ENCODE results near the gene ADAMTSL2.
A peak's percentile ranks its signal among the peaks of the same experiment; 100 is the strongest.

The ADAMTSL2 gene

GRCh38 chr9:133518706-133519449 lies 15.6 kb upstream of the ADAMTSL2 start:
- no peak for DNase-seq

GRCh38 chr9:133519693-133520092 lies 14.8 kb upstream of the ADAMTSL2 start:
- no peak for DNase-seq

DNA sequence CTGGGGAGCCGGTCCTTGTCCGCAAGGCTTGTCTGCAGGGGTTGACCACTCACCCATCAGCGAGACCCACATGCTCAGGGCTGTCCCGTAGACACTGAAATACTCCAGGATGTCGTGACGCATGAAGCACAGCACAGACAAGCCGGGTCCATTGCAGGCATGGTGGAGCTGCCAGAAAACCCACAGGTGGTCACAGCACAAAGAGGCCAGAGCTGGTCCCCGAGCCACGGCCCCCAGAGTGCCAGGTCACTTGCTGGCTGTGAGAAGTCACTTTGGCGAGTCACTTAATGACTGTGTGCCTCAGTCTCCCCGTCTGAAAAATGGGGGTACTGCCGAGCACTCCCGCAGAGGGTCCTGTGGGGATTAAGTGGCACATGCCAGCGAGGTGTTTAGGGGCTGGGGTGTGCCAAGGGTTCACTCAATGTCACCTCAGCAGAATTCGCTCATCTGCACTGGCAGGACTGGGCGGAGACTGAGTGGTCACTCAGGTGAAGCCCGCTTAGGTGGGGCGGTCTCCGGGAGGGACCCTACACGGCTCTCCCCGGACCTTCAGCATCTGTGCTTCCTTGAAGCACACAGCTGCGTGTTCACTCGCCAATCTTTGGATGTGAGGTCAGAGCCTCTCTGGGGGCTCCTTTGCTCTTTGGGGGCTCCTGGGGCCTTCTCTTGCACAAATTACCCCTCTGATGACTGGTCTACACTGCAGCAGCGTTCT lies 14.2 kb upstream of the ADAMTSL2 start:
- no peak for DNase-seq

GRCh38 chr9:133521122-133522072 lies 13.1 kb upstream of the ADAMTSL2 start:
- DNase-seq, result no peak

DNA sequence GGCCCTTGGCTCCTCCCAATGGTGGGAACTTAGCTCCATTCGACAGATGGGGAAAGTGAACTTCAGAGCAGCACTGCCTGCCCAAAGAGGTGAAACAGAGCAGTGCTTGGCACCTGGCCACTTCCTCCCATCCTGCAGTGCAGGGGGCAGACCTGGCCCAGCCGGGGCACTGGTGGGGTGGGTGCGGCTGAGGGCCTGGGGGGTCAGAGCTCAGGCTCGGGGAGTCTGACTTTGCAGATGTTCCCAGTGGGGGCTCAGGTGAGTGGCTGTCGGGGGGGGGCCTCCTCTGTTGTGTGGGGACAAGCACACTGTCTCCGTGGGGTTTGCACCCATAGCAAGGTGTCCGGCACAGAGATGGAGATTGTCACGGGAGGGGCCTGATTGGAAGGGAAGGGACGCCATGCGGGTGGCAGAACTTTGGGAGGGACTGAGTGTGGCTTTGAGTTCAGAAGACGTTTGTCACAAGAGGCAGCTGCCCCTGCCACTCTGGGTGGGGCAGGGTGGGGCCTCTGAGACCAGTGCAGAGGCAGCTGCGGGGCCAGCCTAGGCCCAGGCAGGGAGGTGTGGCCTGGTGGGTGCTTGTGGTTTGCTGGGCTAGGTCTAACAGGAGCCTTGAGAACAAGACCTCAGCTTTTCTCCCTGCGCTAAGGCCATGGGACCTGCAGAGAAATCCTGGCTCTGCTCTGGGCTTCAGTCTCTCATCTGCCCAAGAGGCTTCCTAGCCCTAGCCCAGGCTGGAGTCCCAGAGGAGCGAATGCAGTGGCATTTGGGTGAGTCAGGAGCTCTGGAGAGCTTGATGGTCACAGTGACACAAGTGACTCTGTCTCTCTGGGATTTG lies 12.2 kb upstream of the ADAMTSL2 start:
- DNase-seq, result no peak

- no peak for DNase-seq
Observed at GRCh38 chr9:133523106-133523505, 11.4 kb upstream of the ADAMTSL2 start.

GRCh38 chr9:133524146-133524545 lies 10.4 kb upstream of the ADAMTSL2 start:
- DNase-seq, result no peak

DNA sequence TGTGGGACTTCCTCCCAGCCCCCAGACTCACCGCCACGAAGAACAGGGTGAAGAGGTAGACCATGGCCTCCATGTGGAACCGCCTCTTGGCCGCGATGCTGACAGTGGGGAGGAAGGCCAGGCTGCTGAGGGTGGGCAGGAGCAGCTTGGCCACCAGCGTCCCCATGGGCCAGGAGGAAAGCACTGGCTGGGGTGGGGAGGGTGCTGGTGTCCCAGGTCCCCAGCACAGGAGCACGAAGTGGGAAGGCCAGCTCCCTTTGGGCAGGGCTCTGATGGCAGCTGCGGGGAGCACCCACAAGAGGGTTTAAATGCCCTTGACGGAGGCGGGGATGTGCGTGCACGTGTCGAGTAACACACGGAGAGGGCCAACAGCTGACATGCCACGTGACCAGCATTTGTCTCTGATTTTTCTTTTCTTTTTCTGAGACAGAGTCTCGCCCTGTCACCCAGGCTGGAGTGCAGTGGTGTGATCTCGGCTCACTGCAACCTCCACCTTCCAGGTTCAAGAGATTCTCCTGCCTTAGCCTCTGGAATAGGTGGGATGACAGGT lies 9.8 kb upstream of the ADAMTSL2 start, which contains the start of gene MYMK:
Gene MYMK (minus strand): TSS at position 281 of the 550 bp plus-strand sequence. CDS start 115 bp downstream, at position 166.
- DNase-seq, result no peak

- DNase-seq, result no peak
Observed at GRCh38 chr9:133525677-133526076, 8.8 kb upstream of the ADAMTSL2 start.

- DNase-seq, result no peak
Observed at GRCh38 chr9:133526721-133527321, 7.7 kb upstream of the ADAMTSL2 start.

DNA sequence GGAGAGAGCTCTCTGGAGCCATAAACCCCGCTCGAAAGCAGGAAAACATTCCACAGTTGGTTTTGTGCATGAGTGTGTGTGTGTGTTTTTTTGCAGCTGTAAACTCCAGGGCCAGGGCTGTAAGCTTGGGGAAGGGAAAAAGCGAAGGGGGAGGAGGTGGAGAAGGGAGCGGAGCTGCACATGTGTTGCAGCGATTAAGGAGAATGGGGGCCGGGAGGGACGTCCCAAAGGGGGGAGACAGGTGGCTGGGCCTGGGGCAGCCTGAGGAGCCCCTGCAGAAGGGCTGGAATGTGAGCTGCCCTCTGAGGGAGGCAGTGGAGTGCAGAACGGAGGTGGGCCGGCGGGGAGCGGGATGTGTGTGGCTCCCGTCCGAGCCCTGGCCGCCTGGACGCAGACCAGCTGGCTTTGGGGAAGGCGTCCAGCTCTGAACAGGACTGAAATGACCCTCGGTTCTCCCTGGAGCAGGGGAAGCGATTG lies 7.0 kb upstream of the ADAMTSL2 start:
- DNase-seq, result no peak

DNA sequence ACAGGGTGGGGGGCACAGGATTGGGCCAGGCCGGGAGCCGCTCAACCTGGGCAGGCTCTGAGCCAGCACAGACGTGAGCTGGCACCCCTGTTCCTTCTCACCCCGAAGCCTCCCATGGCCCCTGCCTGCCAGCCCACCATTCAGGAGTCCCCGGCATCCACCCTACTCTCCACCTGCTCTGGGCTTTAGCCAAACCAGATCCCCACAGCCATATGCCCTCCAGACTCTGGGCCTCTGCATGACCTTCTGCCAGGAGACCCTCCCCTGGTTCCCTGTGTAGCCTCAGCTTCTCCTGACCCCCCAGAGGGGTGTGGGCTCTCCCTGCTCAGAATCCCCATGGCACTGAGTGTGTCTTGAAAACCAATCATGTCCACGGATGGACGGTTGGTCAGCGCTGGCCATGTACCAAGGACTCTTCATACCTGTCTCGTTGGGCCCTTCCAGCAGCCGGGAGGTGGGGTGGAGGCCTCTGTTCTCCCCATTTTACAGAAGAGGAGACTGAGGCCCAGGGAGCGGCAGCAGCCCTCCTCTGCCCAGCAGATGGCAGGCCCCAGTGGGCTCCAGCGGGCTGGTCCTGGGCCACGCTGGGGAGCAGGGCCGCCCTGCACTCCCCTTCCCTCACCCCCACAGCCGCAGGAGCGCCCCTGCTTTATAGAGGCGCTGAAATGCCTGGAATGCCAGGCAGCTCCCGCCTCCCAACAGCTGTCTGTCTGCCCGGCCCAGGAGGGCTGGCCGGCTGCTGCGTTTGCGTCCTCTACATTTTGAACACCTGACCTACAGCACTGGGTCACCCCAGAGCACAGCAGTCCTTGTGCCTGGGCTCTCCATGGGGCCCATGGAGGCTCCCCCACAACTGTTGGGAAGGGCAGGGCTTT lies 6.3 kb upstream of the ADAMTSL2 start:
- DNase-seq, result no peak

DNA sequence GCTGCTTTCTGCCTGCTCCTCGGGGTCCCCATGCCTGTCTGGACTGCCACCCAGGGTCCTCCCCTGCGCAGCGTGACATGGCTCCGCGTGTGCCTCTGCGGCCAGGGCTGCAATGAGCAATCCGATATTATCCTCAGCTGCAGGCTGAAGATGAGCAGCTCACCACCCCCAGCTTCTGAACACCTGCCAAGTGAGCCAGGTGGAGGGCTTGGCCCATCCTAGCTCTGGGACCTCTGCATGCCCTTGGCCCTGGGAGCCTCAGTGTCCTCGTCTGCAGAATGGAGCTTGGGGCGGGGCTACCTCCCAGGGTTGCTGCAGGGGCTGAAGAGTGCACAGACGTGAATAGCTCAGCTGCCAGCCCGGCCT lies 5.6 kb upstream of the ADAMTSL2 start:
- DNase-seq, result no peak

GRCh38 chr9:133529457-133529856 lies 5.0 kb upstream of the ADAMTSL2 start:
- DNase-seq, result no peak

- no peak for DNase-seq
Observed at GRCh38 chr9:133529874-133530273, 4.6 kb upstream of the ADAMTSL2 start.

GRCh38 chr9:133531293-133531692 lies 3.2 kb upstream of the ADAMTSL2 start:
- DNase-seq, result no peak

GRCh38 chr9:133532937-133533668 lies 1.4 kb upstream of the ADAMTSL2 start:
- DNase-seq, result peak; percentile 77

GRCh38 chr9:133533857-133534256 lies 647 bp upstream of the ADAMTSL2 start:
- no peak for DNase-seq

DNA sequence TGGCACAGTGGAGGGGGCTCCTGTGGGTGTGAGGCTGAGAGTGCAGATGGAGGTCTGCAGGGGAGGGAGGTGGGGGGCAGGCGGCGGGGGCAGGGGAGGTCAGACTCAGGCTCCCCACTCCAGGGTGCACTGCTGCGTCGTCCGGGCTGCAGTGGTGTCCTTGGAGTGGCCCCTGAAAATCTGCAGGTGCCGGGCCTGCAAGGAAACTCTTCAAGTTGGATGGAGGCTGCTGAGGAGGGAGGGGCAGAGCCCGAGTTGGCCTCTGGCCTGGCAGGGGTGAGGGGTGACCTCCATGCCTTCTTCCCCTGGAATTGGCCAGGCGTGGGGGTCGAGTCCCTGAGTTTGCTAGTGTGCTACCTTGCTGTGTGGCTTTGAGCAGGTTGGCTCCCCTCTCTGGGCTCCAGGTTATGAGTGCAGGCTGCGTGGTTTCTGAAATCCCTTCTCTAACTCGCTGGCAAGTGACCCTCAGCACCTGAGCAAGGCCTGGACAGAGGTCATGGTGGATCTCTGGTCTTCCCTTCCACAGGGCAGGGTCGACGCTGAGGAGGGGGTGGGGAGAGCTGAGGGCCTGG lies 888 bp downstream of the ADAMTSL2 start:
- no peak for DNase-seq

Measured in NCI-H774 (cell line).